GM23248 (cell line): ENCODE results near the gene COL19A1.

Experiments used
- EZH2 ChIP-seq: fragments of 200-600 bp; sonication (generic); IDR thresholded peaks from 2 replicates; pipeline ENCODE4 v1.6.1; 2018; ENCODE audit warnings: antibody characterized with exemption, mild to moderate bottlenecking; ENCODE audit not compliant: insufficient read depth, poor library complexity, severe bottlenecking
- EZH2phosphoT487 ChIP-seq: fragments of 200-600 bp; sonication (generic); IDR thresholded peaks from 2 replicates; pipeline ENCODE4 v1.6.1; 2018; ENCODE audit warnings: antibody characterized with exemption, moderate library complexity, mild to moderate bottlenecking, low read depth; ENCODE audit not compliant: insufficient read depth

GRCh38 chr6:69880601-69881000 is 14.2 kb downstream of the COL19A1 start:
- no peak for TF ChIP-seq EZH2phosphoT487
- no peak for TF ChIP-seq EZH2
